K562 (cell line): ENCODE results near the gene LUC7L3. TPM values are rescaled to one million over a fixed set of nuclear protein-coding genes. Genes with fewer than 3 reads are reported as not detected.

Source experiments
- ATAC-seq: fragments of 200-7000 bp; cut with Tn5 transposase; 3 replicates; pipeline ENCODE4 v1.9.1; 2020; ENCODE audit warnings: moderate library complexity
- BruUV-seq: library from RNA; stranded (reverse); fragments of 400-500 nt; replicated peaks from 2 replicates; lab custom pipeline; 2021; lab: Mats Ljungman, UMichigan
- CTCF ChIA-PET: fragments of 300-600 bp; formaldehyde crosslinking; extraction: SDS; loops from one replicate; lab custom pipeline; 2021; ENCODE audit warnings: low intra/inter-chr PET ratio; lab: Yijun Ruan, JAX
- POLR2A ChIA-PET: fragments of 300-600, 350-650 bp; sonication (Branson Sonifier 250); formaldehyde crosslinking; extraction: SDS; loops from one replicate; lab custom pipeline; 2021; ENCODE audit warnings: antibody characterized with exemption, inconsistent platforms; lab: Yijun Ruan, JAX
- DNase-seq, 4 experiments: peaks; one replicate each; pipeline versions ENCODE4 v3.0.0 to v3.0.0-alpha.2; 2011 to 2018; ENCODE audit warnings: low spot score in 3 of 4, mixed read lengths in 3 of 4; ENCODE audit errors: extremely low read depth in 1 of 4
- FAIRE-seq: peaks from 2 replicates; lab custom pipeline; 2011; peaks lifted over from hg19 to GRCh38; lab: Jason Lieb, UNC
- H2AFZ ChIP-seq: 2 replicates; pipeline ENCODE4 v1.6.0; 2011; ENCODE audit warnings: low read depth, low read length, control low read depth, inconsistent platforms
- H3K27ac ChIP-seq: fragments of 200-600 bp; 3 replicates; pipeline ENCODE4 v1.8.0; 2011; ENCODE audit warnings: low read depth, mild to moderate bottlenecking, control low read depth, inconsistent platforms, low read length, moderate library complexity, mixed read lengths; ENCODE audit errors: extremely low read depth
- H3K27me3 ChIP-seq, 2 experiments: fragments of 300-600 bp in 1 of 2; 2 replicates in 1 of 2; 3 replicates in 1 of 2; pipeline versions ENCODE4 v1.6.0 to v1.8.0; 2011; ENCODE audit warnings: inconsistent platforms in 2 of 2, low read length in 2 of 2, mild to moderate bottlenecking in 1 of 2, mixed read lengths in 1 of 2, moderate library complexity in 1 of 2; ENCODE audit not compliant: control insufficient read depth in 2 of 2, insufficient read depth in 2 of 2
- H3K36me3 ChIP-seq: fragments of 300-600 bp; 3 replicates; pipeline ENCODE4 v1.8.0; 2011; ENCODE audit warnings: mild to moderate bottlenecking, low read length, inconsistent platforms; ENCODE audit not compliant: control insufficient read depth, insufficient read depth
- H3K4me1 ChIP-seq, 2 experiments: fragments of 200-600 bp in 1 of 2; replicated peaks in 1 of 2; 2 replicates in 1 of 2; 3 replicates in 1 of 2; pipeline versions ENCODE4 v1.5.1 to v1.8.0; 2011; ENCODE audit warnings: inconsistent platforms in 2 of 2, low read length in 2 of 2, mild to moderate bottlenecking in 1 of 2, mixed read lengths in 1 of 2, moderate library complexity in 1 of 2; ENCODE audit not compliant: control insufficient read depth in 2 of 2, insufficient read depth in 2 of 2
- H3K4me2 ChIP-seq: 2 replicates; pipeline ENCODE4 v1.6.1; 2011; ENCODE audit warnings: low read length, control low read depth, inconsistent platforms, mixed read lengths; ENCODE audit not compliant: insufficient read depth
- H3K4me3 ChIP-seq: fragments of 200-600 bp; sonication (generic), shearing (Covaris generic); 2 replicates; pipeline ENCODE4 v1.5.1; 2016; ENCODE audit warnings: control low read depth, inconsistent platforms
- H3K79me2 ChIP-seq: fragments of 200-600 bp; 3 replicates; pipeline ENCODE4 v1.8.0; 2011; ENCODE audit warnings: low read length, inconsistent platforms; ENCODE audit not compliant: control insufficient read depth, insufficient read depth
- H3K9ac ChIP-seq, 2 experiments: 2 replicates each; pipeline versions ENCODE4 v1.6.0 to v1.6.1; 2011; ENCODE audit warnings: low read depth in 2 of 2, low read length in 2 of 2, control low read depth in 1 of 2, inconsistent platforms in 1 of 2, mild to moderate bottlenecking in 1 of 2, mixed read lengths in 1 of 2; ENCODE audit not compliant: insufficient read depth in 1 of 2
- H3K9me1 ChIP-seq: one replicate; pipeline ENCODE4 v1.6.0; 2011; ENCODE audit warnings: inconsistent platforms, mild to moderate bottlenecking, low read length, moderate library complexity; ENCODE audit not compliant: control insufficient read depth, insufficient read depth
- H3K9me3 ChIP-seq: replicated peaks from 2 replicates; pipeline ENCODE4 v1.5.1; 2011; ENCODE audit warnings: low read depth, low read length, inconsistent platforms; ENCODE audit not compliant: control insufficient read depth, insufficient read depth
- H4K20me1 ChIP-seq: replicated peaks from 2 replicates; pipeline ENCODE4 v1.6.1; 2011; ENCODE audit warnings: low read length, inconsistent platforms, mixed read lengths; ENCODE audit not compliant: control insufficient read depth, insufficient read depth
- ASH1L ChIP-seq: fragments of 450-650 bp; IDR thresholded peaks from 2 replicates; pipeline ENCODE4 v1.6.1; 2018; ENCODE audit warnings: borderline replicate concordance, mild to moderate bottlenecking, low read depth; ENCODE audit not compliant: partially characterized antibody
- CBFA2T3 ChIP-seq: fragments of 450-650 bp; IDR thresholded peaks from 2 replicates; pipeline ENCODE4 v1.6.1; 2017
- GABPA ChIP-seq: fragments of 200-800 bp; sonication (Bioruptor generic); conservative IDR thresholded peaks from 2 replicates; pipeline ENCODE4 v1.6.1; 2016; ENCODE audit warnings: low read depth, missing genetic modification characterization, missing compliant biosample characterization
- GMEB1 ChIP-seq: fragments of 250-450 bp; sonication (Bioruptor Pico); IDR thresholded peaks from 2 replicates; pipeline ENCODE4 v1.4.0; 2020; ENCODE audit warnings: mild to moderate bottlenecking
- ID3 ChIP-seq, 2 experiments: fragments of 250-450 bp in 1 of 2; fragments of 450-650 bp in 1 of 2; sonication (Bioruptor Pico) in 1 of 2; IDR thresholded peaks; 2 replicates each; pipeline versions ENCODE4 v1.6.1 to v1.8.0; 2016 to 2021; ENCODE audit warnings: mild to moderate bottlenecking in 2 of 2, moderate library complexity in 2 of 2, missing compliant biosample characterization in 1 of 2, missing genetic modification characterization in 1 of 2
- NFIX ChIP-seq: fragments of 250-450 bp; sonication (Bioruptor Pico); IDR thresholded peaks from 2 replicates; pipeline ENCODE4 v1.4.0; 2020; ENCODE audit warnings: low read depth, mild to moderate bottlenecking, moderate library complexity
- PRDM10 ChIP-seq: fragments of 450-650 bp; IDR thresholded peaks from 2 replicates; pipeline ENCODE4 v1.6.1; 2018; ENCODE audit not compliant: partially characterized antibody
- SIN3B ChIP-seq: fragments of 450-650 bp; IDR thresholded peaks from 2 replicates; pipeline ENCODE4 v1.6.1; 2017; ENCODE audit warnings: low read depth, mild to moderate bottlenecking, moderate library complexity
- SIX5 ChIP-seq, 2 experiments: IDR thresholded peaks; 2 replicates each; pipeline ENCODE4 v1.6.1; 2011; ENCODE audit warnings: low read length in 2 of 2, borderline replicate concordance in 1 of 2, low read depth in 1 of 2, mild to moderate bottlenecking in 1 of 2, moderate library complexity in 1 of 2; ENCODE audit not compliant: insufficient read depth in 1 of 2
- SMARCA5 ChIP-seq: fragments of 450-650 bp; IDR thresholded peaks from 2 replicates; pipeline ENCODE4 v1.6.1; 2016
- ZEB2 ChIP-seq: fragments of 450-650 bp; IDR thresholded peaks from 2 replicates; pipeline ENCODE4 v1.6.1; 2016
- WGBS: fragments of 100-300 bp; shearing (Covaris generic); methylation state at CpG from one replicate; pipeline ENCODE4 v1.1.6; 2016; ENCODE audit warnings: low coverage, mixed read lengths; ENCODE audit not compliant: insufficient coverage; ENCODE audit errors: missing lambda C conversion rate; 5-methylcytosine and 5-hydroxymethylcytosine counted together
- in situ Hi-C: fragments of 300-500 bp; cut with MboI; formaldehyde crosslinking; loops from 4 replicates; pipeline ENCODE4 v1.15.0; 2018; ENCODE audit warnings: inconsistent platforms, mixed read lengths
- intact Hi-C: fragments of 100-400 bp; cut with micrococcal nuclease; formaldehyde crosslinking; loops from 2 replicates; pipeline ENCODE4 v1.14.2; 2022
- polyA plus RNA-seq, 8 experiments: library from polyadenylated mRNA; depleted of rRNA in 4 of 8; stranded (reverse) in 5 of 8; unstranded in 3 of 8; fragments of >200 nt; fragmentation: Nextera tagmentation in 2 of 8; fragmentation: Illumina TruSeq in 1 of 8; extraction: Ambion mirVana in 2 of 8; extraction: Trizol in 1 of 8; gene quantifications; 2 replicates each; pipeline versions ENCODE4 v1.2.1 to v1.2.3, GENCODE V29; 2011 to 2014; ENCODE audit warnings: inconsistent platforms in 1 of 8, missing spikeins in 1 of 8
- total RNA-seq, 7 experiments: library from RNA; depleted of rRNA in 6 of 7; stranded (reverse); fragments of >200 nt in 6 of 7; fragmentation: Illumina TruSeq in 2 of 7; extraction: Trizol in 2 of 7; gene quantifications; 2 replicates each; pipeline versions ENCODE4 v1.2.1 to v1.2.3, GENCODE V29; 2011 to 2021; ENCODE audit warnings: low replicate concordance in 1 of 7

The LUC7L3 gene
- total and polyA plus RNA-seq, 9 of the 15 experiments (the other 6 are each of a cell fraction or from before 2014, with no cell fraction given), result 80.8 to 284 (median 127) TPM

GRCh38 chr17:50721194-50722010, 2.0 kb downstream of the LUC7L3 start:
- in situ Hi-C loops (no loop called here), intact Hi-C loops (loop anchor here (5.0 to 10.0 kb wide), 2 partner anchors 41 to 213 kb away; no protein-coding TSS in a partner anchor)
- no TSS peak for BruUV-seq
- peaks cover 39% of the 10 kb centered on the region for H4K20me1 ChIP-seq
- no peaks in the 10 kb centered on the region for H3K9me3 ChIP-seq
- H3K27ac ChIP-seq, result peak overlapping the region; percentile 99
- 3% methylated on average over 7 of the region's 7 CpGs for WGBS
- H3K27me3 ChIP-seq, result no peaks in the 10 kb centered on the region
- no peak overlapping the region for H2AFZ ChIP-seq
- H3K9ac ChIP-seq, result peak overlapping the region in 1 of 2 experiments; percentile 98; a peak in 3 of 4 replicates
- H3K36me3 ChIP-seq, result peaks cover 41% of the 10 kb centered on the region
- FAIRE-seq (no peak), DNase-seq (peak in 3 of 4 experiments; percentile 30 to 47 (median 45)), ATAC-seq (peak; percentile 19; the same call in 2 of the 3 replicates)
- peaks cover 79% of the 10 kb centered on the region for H3K79me2 ChIP-seq
- H3K4me2 ChIP-seq, result peak overlapping the region; percentile 87
- peak overlapping the region; percentile 87 for H3K4me3 ChIP-seq
- no peaks in the 10 kb centered on the region for H3K9me1 ChIP-seq
- POLR2A ChIA-PET, result interaction anchor here (0.7 to 1.7 kb wide), 3 partner anchors 9 to 55 kb away, joined by 3 to 6 read pairs (median 5); no protein-coding TSS in a partner anchor
- CTCF ChIA-PET, result no interaction called here
- peaks cover 11 to 19% of the 10 kb centered on the region in 2 experiments; a peak in 4 of 5 replicates for H3K4me1 ChIP-seq
- TF ChIP-seq ASH1L (no peak), PRDM10 (peak; percentile 57), CBFA2T3 (peak; percentile 62), GMEB1 (no peak), SMARCA5 (no peak), GABPA (tag) (peak; percentile 79), ZEB2 (0 out of 2 replicates have a peak, but pooled peaks have one; percentile 34), NFIX (CRISPR knock-in tag) (no peak), ID3 (CRISPR knock-in tag; IDR thresholded peaks at IDR 0.05) (no peak), ID3 (tag; IDR thresholded peaks at IDR 0.05) (no peak), SIN3B (peak; percentile 29; the same call in 1 of the 2 replicates), SIX5 (IDR thresholded peaks at IDR 0.05; ENCODE audit: borderline replicate concordance in 1 of 2, insufficient read depth in 1 of 2, low read depth in 1 of 2, low read length in 2 of 2) (no peak)
